ENCODE measurements around the gene TIMP3. TPM values are rescaled to one million over a fixed set of nuclear protein-coding genes. Genes with fewer than 3 reads are reported as not detected.

TIMP3 gene
- total and polyA plus RNA-seq, 2 donors (not counting 3 experiments of a cell fraction or from before 2014, with no cell fraction given), result 0.22 to 2.0 TPM

- H3K9me3 ChIP-seq (replicated peaks; ENCODE audit: control insufficient read depth, insufficient read depth, low read length), result peaks cover 6% of the 10 kb centered on the region
- CTCF ChIA-PET, result no interaction called here
- H3K9me1 ChIP-seq (replicated peaks; ENCODE audit: control insufficient read depth, extremely low read depth, insufficient read depth, low read length), result no peaks in the 10 kb centered on the region
- H3K4me3 ChIP-seq (replicated peaks in 1 of 3; ENCODE audit: insufficient read depth in 1 of 3, low read depth in 1 of 3, low read length in 3 of 3), result no peak overlapping the region
- H3K4me2 ChIP-seq (ENCODE audit: insufficient read depth, low read length), result no peak overlapping the region
- H3K36me3 ChIP-seq (ENCODE audit: control insufficient read depth in 2 of 2, extremely low read depth in 1 of 2, insufficient read depth in 2 of 2, low read length in 2 of 2), result no peaks in the 10 kb centered on the region
- no peaks in the 10 kb centered on the region for H3K27me3 ChIP-seq (ENCODE audit: control insufficient read depth in 2 of 2, insufficient read depth in 2 of 2, low read length in 2 of 2)
- FAIRE-seq, result no peak
- no peaks in the 10 kb centered on the region for H4K20me1 ChIP-seq (replicated peaks; ENCODE audit: control insufficient read depth, extremely low read depth, insufficient read depth, low read length)
- BruUV-seq (replicated peaks), result no TSS peak
- H3K27ac ChIP-seq (ENCODE audit: insufficient read depth, low read depth, low read length), result no peak overlapping the region
- intact Hi-C loops (cut with micrococcal nuclease), result no loop called here
- H3K9ac ChIP-seq (replicated peaks; ENCODE audit: extremely low read depth, insufficient read depth, low read length), result no peak overlapping the region
- no peak for DNase-seq (ENCODE audit: low read depth, low spot score)
- no peaks in the 10 kb centered on the region for H3K79me2 ChIP-seq (ENCODE audit: control insufficient read depth, insufficient read depth, low read length)
- TF ChIP-seq, protein P1, sequence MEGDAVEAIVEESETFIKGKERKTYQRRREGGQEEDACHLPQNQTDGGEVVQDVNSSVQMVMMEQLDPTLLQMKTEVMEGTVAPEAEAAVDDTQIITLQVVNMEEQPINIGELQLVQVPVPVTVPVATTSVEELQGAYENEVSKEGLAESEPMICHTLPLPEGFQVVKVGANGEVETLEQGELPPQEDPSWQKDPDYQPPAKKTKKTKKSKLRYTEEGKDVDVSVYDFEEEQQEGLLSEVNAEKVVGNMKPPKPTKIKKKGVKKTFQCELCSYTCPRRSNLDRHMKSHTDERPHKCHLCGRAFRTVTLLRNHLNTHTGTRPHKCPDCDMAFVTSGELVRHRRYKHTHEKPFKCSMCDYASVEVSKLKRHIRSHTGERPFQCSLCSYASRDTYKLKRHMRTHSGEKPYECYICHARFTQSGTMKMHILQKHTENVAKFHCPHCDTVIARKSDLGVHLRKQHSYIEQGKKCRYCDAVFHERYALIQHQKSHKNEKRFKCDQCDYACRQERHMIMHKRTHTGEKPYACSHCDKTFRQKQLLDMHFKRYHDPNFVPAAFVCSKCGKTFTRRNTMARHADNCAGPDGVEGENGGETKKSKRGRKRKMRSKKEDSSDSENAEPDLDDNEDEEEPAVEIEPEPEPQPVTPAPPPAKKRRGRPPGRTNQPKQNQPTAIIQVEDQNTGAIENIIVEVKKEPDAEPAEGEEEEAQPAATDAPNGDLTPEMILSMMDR (IDR thresholded peaks at IDR 0.05; ENCODE audit: extremely low read depth in 1 of 2, insufficient read depth in 1 of 2, low read depth in 1 of 2, low read length in 2 of 2), result no peak
- no peak for TF ChIP-seq GATA2 (IDR thresholded peaks at IDR 0.05; ENCODE audit: insufficient read depth, insufficient read length, low read depth, low read length)
- no peak for TF ChIP-seq POLR2A (IDR thresholded peaks at IDR 0.05; ENCODE audit: low read depth, low read length)
- TF ChIP-seq MAX (IDR thresholded peaks at IDR 0.05; ENCODE audit: insufficient read depth, insufficient read length), result no peak
- TF ChIP-seq MYC (IDR thresholded peaks at IDR 0.05; ENCODE audit: low read depth, low read length), result no peak
- TF ChIP-seq POLR2AphosphoS5 (IDR thresholded peaks at IDR 0.05; ENCODE audit: insufficient read depth, low read depth, low read length), result no peak
- TF ChIP-seq FOS (IDR thresholded peaks at IDR 0.05; ENCODE audit: borderline replicate concordance, insufficient read depth, low read length), result no peak
- TF ChIP-seq EZH2 (IDR thresholded peaks at IDR 0.05; ENCODE audit: borderline replicate concordance, low read depth, low read length, severe bottlenecking), result no peak
- no peak for TF ChIP-seq JUN (IDR thresholded peaks at IDR 0.05; ENCODE audit: borderline replicate concordance, insufficient read depth, insufficient read length, low read depth)
- H2AFZ ChIP-seq (ENCODE audit: low read depth, low read length), result no peak overlapping the region
- no peaks in the 10 kb centered on the region for H3K4me1 ChIP-seq (ENCODE audit: control insufficient read depth, extremely low read depth, insufficient read depth, low read length)
- dilution Hi-C loops (cut with MboI; ENCODE audit: extremely low pct_ligation_motif_present, low sequenced_read_pairs), result no loop called here
- POLR2A ChIA-PET, result no interaction called here
These were observed 56.7 kb downstream of the TIMP3 start for GRCh38 chr22:32858121-32858703.
